Superior temporal gyrus (tissue), 1 donor: ENCODE measurements around the gene RTP2.

Experiments
- DNase-seq: peaks from one replicate; pipeline ENCODE4 v3.0.0-alpha.2; 2016; ENCODE audit errors: extremely low spot score

Gene RTP2, protein sequence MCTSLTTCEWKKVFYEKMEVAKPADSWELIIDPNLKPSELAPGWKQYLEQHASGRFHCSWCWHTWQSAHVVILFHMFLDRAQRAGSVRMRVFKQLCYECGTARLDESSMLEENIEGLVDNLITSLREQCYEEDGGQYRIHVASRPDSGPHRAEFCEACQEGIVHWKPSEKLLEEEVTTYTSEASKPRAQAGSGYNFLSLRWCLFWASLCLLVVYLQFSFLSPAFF

DNA sequence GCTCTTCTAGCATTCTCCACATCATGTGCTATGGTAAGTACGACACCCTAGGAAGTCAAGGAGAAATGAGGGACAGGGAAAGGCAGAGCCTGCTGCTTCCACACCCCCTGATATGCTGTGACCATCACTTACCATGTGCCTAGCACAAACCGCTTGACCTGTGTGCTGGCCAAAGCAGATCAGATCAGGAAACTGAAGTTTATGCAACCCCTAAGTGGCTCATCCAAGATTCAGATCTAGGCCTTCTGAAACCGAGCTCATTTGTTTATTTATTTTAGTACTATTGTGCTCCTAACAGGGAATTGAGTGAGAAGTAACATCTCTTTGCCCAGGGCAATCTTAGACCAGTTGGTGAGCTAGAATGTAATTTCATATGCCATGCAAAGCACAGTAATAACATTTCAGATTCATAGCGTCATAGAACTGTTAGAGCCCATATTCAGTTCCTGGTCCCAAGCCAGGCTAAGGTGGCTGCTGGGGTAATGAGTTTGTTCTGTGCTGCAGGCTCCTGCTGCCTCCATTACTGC lies at the start of gene RTP2:
TSS of gene RTP2 (minus strand) at position 51 of the 527 bp plus-strand sequence. CDS start 429 bp downstream, outside the sequence.
- DNase-seq: no peak

- DNase-seq: no peak
Measured at GRCh38 chr3:187750513-187751123, 48.3 kb upstream of the RTP2 start.

- DNase-seq: no peak
Measured at GRCh38 chr3:187750006-187750512, 47.7 kb upstream of the RTP2 start.

DNA sequence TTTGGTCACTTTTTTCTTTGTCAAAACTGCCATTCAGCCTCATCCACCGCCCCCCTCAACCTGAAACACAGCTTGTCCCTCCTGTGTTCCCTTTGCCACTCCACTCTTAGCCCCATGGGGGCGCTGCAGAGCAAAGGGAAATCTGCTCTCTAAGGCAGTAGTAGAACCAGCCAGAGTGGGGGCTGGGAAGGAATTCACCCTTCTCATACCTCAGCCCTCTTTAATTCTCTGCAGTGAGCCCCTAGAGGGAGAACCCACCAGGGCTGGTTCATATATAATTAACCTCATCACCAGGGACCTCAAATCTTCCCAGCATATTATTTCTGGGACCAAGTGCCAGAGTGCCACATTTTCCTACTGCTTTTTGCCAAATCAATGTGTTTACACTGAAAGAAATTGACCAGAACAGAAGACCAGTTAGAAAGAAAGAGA lies 45.7 kb upstream of the RTP2 start:
- DNase-seq: peak; percentile 98

- DNase-seq: no peak
Measured at GRCh38 chr3:187747506-187747905, 45.1 kb upstream of the RTP2 start.

- peak; percentile 75 for DNase-seq
Measured at GRCh38 chr3:187746442-187747281, 44.3 kb upstream of the RTP2 start.

DNA sequence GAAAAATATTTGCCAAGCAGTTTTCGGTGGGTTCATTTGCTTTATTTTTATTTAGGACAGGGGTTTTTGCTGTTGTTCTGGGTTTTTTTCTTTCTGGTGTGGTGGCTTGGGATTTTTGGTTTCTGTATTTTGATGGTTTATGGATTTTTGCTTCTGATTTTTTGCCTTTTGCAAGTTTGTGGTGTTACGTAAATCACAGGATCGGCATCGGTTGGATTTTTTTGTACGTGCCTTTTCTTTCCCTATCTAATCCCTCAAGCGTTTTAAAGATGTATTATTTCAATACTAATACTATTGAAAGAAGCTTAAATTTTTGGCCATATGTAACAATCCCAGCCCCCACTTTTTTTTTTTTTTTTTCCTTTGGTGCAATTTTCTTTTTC lies 43.7 kb upstream of the RTP2 start:
- DNase-seq: peak; percentile 75

DNA sequence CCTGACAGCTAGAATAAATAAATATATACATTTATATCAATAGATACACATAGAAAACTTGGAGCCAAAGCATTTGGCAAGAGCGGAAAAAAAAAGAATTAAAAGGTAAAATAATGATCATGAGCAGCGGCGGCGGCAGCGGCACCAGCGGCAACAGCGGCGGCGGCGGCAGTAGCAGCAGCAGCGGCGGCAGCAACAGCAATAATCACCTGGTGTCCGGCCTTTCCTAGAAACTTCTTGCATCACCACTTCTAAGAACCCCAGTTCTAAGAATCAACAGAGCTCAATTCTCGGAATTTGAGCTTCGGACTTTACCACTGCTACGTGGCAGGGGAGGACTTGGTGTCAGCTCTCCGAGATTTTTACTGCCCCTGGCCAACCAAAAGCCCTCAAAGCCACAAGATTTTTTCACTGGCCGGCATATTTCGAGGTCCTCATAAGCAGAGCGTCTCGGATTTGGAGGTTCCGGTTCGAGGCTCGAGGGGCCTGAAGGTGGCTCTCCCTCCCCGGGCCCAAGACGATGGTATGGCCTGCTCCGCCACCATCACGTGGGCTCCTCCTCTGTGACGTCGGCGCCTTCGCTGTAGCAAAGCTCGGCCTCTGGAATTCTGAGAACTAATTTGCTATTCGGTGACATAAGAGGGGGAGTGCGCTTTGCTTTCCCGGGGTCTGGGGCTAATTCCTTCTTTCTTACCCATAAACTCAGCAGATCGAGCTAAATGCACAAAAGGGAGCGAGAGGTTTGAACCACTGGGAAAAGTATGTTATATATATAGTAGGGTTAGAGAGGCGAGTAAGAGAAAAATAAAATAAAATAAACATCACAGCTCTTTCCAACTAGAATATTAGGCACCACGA lies 43.1 kb upstream of the RTP2 start, which contains the start of gene BCL6:
TSS of gene BCL6 (minus strand) at position 268 of the 858 bp plus-strand sequence. CDS start 11,775 bp downstream, outside the sequence.
- peak; percentile 98 for DNase-seq

- peak; percentile 74 for DNase-seq
Measured at GRCh38 chr3:187744169-187745151, 42.1 kb upstream of the RTP2 start.

DNA sequence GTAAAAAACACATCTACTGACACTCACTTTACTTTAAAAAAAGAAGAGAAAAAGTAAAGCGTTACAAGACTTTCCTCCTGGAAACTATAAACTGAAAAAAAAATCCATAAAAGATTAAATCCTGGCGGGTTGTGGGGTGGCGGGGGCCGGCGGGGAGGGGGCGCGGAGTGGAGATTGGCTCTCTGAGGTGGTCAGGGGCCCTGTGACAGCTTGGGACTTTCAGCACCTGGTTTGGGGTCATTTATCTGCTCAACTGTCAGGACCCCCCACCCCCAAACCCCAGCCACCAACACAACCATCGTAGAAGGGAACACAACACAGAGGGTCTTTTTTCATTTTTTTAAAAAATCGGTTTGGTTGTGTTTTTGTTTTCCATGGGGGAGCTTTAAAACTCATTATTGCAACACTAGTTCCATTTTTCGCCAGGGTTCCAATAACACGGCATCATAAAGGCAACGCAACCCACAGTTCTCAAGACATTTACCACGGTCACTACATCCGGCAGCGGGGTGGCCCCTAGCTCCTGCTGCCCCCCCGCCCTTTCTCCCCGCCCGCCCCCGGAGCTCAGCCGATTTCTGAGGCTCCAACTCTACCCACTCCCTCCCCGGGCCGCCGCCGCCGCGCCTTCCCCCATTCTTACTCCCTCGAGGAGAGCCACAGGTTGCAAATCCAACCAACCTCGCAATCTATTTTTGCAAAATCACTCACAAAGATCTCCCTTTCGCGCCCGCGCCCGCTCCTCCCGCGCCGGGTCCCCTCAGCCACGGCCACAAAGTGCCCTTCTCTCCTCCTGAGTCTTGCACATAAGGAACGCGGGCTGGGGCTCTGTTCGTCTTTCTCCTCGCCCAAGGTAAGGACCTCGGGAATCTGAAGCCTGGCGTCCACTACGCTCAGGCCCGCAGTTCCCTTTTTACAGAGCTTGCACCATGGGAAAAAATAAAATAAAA lies 41.1 kb upstream of the RTP2 start:
- DNase-seq: peak; percentile 37

GRCh38 chr3:187742351-187743171 lies 40.2 kb upstream of the RTP2 start:
- DNase-seq: peak; percentile 45

- peak; percentile 87 for DNase-seq
Measured at GRCh38 chr3:187741403-187742350, 39.3 kb upstream of the RTP2 start.

DNA sequence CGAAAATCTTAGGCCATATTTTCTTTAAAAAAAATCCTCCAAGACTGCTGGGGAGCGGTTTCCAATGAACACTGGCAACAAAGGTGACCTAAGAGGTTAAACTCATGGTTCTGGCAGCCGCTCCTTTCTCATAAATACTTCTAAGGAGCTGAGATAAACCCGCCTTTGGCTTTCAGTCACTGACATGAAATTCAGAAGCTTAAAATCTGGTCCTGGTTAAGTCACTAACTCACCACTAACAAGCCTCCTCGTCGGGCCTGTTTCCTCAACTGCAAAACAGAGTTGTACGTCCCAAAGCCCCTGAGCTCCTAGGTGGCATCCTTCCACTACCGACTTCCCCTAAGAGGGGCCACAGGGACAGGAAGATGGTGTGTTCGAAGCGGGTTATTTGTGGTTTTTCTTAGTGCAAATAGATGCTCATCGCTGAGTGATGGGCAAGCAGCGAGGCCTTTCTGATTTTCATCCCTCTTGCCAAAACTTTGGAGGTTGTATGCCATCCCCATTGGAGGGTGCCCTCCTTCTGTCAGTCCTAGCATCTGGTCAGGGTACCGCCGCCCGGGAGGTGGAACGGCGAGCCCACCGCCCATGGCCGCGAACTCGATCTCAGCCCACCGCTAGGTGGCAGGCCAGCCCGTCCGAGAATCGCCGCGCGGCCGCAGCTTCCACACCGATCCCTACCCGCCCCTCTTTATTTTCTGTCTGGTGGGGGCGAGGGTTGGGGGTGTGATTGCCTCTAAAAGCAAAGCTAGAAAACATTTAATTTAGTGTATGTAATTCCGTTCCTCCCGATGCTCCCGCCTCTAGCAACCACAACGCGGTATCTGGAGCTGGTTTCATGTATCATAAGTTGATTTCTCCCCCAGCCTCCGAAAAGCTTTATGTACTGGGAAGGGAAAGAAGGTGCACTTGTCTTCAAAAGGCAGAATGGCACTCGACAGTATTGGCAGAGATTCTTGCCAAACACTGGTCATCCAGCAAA lies 38.4 kb upstream of the RTP2 start:
- DNase-seq: peak; percentile 78

DNA sequence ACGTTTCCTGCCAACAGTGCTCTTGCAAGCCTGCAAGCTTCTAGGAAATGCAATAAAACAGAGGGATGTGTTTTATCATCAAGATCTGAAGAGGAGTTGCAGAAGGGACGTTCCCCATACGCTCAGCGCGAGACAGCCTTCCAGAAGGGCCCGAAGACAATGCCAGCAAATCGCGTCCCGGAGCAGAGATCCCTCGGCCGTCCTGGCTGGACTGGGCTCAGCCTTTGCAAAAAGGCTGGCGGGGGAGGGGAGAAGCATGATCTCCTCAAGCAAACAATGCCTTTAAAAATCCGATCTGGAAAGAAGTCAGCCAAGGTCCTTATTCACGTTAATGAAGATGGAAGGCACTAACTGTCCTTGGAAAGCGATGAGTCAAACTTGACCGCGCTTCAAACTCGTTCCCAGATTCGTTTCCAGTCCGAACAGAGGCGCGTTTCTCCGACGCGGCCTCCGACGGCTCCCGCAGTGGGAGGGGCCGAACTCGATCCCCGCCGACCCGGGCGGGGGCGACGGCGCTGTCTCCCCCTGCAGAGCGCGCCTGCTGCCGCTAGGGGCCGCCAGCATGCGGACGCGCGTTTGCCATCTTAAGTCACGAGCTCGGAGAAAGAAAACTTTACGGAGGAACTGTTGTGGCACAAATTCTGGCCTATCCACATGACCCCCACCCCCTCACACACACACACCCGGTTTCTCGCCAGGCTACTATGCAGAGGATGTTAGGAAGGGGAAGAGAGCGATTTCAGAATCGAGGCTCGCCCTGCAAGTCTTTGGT lies 37.4 kb upstream of the RTP2 start:
- DNase-seq: peak; percentile 82

DNA sequence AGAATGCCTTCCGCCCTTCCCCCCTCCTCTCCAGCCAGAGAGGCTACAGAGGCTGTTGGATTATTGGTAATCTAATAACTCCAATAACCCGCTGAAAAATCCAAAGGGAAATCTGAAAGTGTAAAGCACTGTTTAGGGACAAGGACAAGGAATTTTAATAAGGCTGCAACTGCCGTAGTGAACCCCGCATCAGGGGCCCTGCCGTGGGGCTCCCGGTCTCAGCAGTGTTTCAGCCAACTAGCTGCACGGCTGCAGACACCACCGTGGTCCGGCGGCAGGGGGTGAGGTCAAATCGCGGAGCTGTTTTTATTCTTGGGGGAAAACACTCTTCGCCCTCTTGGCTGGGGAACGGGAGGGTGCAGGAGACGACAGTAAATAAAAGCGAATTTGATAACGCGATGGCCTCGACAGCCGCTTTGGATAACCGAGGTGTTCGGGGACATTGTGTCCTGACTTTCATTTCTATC lies 36.8 kb upstream of the RTP2 start:
- no peak for DNase-seq
